WTC11 (cell line): Measurements from ENCODE around the gene COX6B1.

Experiments
- CTCF ChIP-seq: fragments of 200-600 bp; IDR thresholded peaks from 2 replicates; pipeline ENCODE4 v1.8.0; 2022; ENCODE audit warnings: antibody characterized with exemption
- FOXP1 ChIP-seq: sonication (generic); formaldehyde crosslinking; IDR thresholded peaks from 2 replicates; pipeline ENCODE4 v1.8.0; 2022; ENCODE audit warnings: missing genetic modification reagents, mild to moderate bottlenecking, moderate library complexity, borderline replicate concordance
- IRF1 ChIP-seq: sonication (generic); formaldehyde crosslinking; IDR thresholded peaks from 2 replicates; pipeline ENCODE4 v1.8.0; 2023; ENCODE audit warnings: missing genetic modification reagents
- ZNF121 ChIP-seq: sonication (generic); formaldehyde crosslinking; IDR thresholded peaks from 2 replicates; pipeline ENCODE4 v1.8.0; 2023; ENCODE audit warnings: missing genetic modification reagents
- TF ChIP-seq, protein P1 (sequence below): sonication (generic); formaldehyde crosslinking; conservative IDR thresholded peaks from 2 replicates; pipeline ENCODE4 v1.8.1; 2022; ENCODE audit warnings: mild to moderate bottlenecking, missing genetic modification reagents

GRCh38 chr19:35655600-35655999 lies 7.5 kb downstream of the COX6B1 start:
- TF ChIP-seq CTCF (no peak), FOXP1 (CRISPR knock-in tag) (no peak), IRF1 (CRISPR knock-in tag) (no peak), ZNF121 (no peak)
- TF ChIP-seq, protein P1, sequence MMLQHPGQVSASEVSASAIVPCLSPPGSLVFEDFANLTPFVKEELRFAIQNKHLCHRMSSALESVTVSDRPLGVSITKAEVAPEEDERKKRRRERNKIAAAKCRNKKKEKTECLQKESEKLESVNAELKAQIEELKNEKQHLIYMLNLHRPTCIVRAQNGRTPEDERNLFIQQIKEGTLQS (CRISPR knock-in tag) = no peak
